IPS DF 6.9 (cell line): Measurements from ENCODE around the gene MCRS1.
"Not testable (repeated sequence)": the region's sequence is repeated elsewhere in the genome, so short reads cannot be mapped to it uniquely, and the experiment has no call there.

ENCODE experiments used
- DNase-seq: peaks from one replicate; pipeline ENCODE4 v3.0.0-alpha.2; 2013; ENCODE audit warnings: low read depth, low spot score
- H3K27ac ChIP-seq: one replicate; pipeline ENCODE4 v1.5.1; 2013; ENCODE audit warnings: low read length, control low read depth
- H3K27me3 ChIP-seq: 2 replicates; pipeline ENCODE4 v1.6.1; 2013; ENCODE audit warnings: mild to moderate bottlenecking, low read length; ENCODE audit not compliant: control insufficient read depth, insufficient read depth
- H3K36me3 ChIP-seq: 2 replicates; pipeline ENCODE4 v1.6.1; 2013; ENCODE audit warnings: low read length; ENCODE audit not compliant: control insufficient read depth, insufficient read depth
- H3K4me1 ChIP-seq: 2 replicates; pipeline ENCODE4 v1.6.1; 2013; ENCODE audit warnings: low read length; ENCODE audit not compliant: control insufficient read depth, insufficient read depth
- H3K4me3 ChIP-seq: 2 replicates; pipeline ENCODE4 v1.5.1; 2013; ENCODE audit warnings: mild to moderate bottlenecking, low read length
- H3K9me3 ChIP-seq: 2 replicates; pipeline ENCODE4 v1.6.1; 2013; ENCODE audit warnings: low read length, inconsistent platforms; ENCODE audit not compliant: control insufficient read depth, insufficient read depth
- WGBS: extraction: QIAGEN DNeasy Blood & Tissue Kit; methylation state at CpG from one replicate; pipeline ENCODE4 v1.1.7; 2013; ENCODE audit warnings: mixed read lengths, missing lambda C conversion rate; ENCODE audit not compliant: insufficient read length, insufficient coverage; 5-methylcytosine and 5-hydroxymethylcytosine counted together

MCRS1 gene, protein sequence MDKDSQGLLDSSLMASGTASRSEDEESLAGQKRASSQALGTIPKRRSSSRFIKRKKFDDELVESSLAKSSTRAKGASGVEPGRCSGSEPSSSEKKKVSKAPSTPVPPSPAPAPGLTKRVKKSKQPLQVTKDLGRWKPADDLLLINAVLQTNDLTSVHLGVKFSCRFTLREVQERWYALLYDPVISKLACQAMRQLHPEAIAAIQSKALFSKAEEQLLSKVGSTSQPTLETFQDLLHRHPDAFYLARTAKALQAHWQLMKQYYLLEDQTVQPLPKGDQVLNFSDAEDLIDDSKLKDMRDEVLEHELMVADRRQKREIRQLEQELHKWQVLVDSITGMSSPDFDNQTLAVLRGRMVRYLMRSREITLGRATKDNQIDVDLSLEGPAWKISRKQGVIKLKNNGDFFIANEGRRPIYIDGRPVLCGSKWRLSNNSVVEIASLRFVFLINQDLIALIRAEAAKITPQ

GRCh38 chr12:49567611-49568441, at the start of gene MCRS1:
Gene MCRS1 (minus strand): TSS chr12:49568142. CDS start chr12:49566731, 1,411 bp downstream.
- H3K4me1 ChIP-seq = no peaks in the 10 kb centered on the region
- peaks cover 21% of the 10 kb centered on the region for H3K36me3 ChIP-seq
- DNase-seq = peak; percentile 82
- no CpG with 5 or more reads among the region's 54 CpGs for WGBS
- H3K4me3 ChIP-seq = peak within 1 kb of the TSS; percentile 78; the same call in 1 of the 2 replicates
- no peak within 1 kb of the TSS for H3K27ac ChIP-seq
- H3K9me3 ChIP-seq = no peaks in the 10 kb centered on the region
- H3K27me3 ChIP-seq = no peaks in the 10 kb centered on the region

GRCh38 chr12:49616533-49617219, 48.7 kb upstream of the MCRS1 start:
- no peaks in the 10 kb centered on the region for H3K4me1 ChIP-seq
- H3K36me3 ChIP-seq = no peaks in the 10 kb centered on the region
- no peaks in the 10 kb centered on the region for H3K27me3 ChIP-seq
- no peaks in the 10 kb centered on the region for H3K9me3 ChIP-seq
- DNase-seq = no peak
- no peak overlapping the region for H3K27ac ChIP-seq
- WGBS = no CpG with 5 or more reads among the region's 5 CpGs
- H3K4me3 ChIP-seq = no peak overlapping the region

GRCh38 chr12:49615725-49616124, 47.8 kb upstream of the MCRS1 start:
- H3K27me3 ChIP-seq = no peaks in the 10 kb centered on the region
- no peak overlapping the region for H3K4me3 ChIP-seq
- no peaks in the 10 kb centered on the region for H3K4me1 ChIP-seq
- H3K27ac ChIP-seq = no peak overlapping the region
- H3K36me3 ChIP-seq = no peaks in the 10 kb centered on the region
- no peaks in the 10 kb centered on the region for H3K9me3 ChIP-seq
- no CpG with 5 or more reads among the region's 7 CpGs for WGBS
- DNase-seq = no peak

GRCh38 chr12:49612210-49612609, 44.3 kb upstream of the MCRS1 start:
- no peak for DNase-seq

GRCh38 chr12:49610785-49611184, 42.8 kb upstream of the MCRS1 start:
- not testable (repeated sequence) for H3K4me1 ChIP-seq, H3K27ac ChIP-seq, DNase-seq, H3K27me3 ChIP-seq, H3K4me3 ChIP-seq, H3K36me3 ChIP-seq, H3K9me3 ChIP-seq
- WGBS = no CpG with 5 or more reads among the region's 4 CpGs

More at GRCh38 chr12:49612210-49612609, 44.3 kb upstream of the MCRS1 start:
- Histone ChIP-seq H3K27me3 (no peaks in the 10 kb centered on the region), H3K27ac (no peak overlapping the region), H3K36me3 (no peaks in the 10 kb centered on the region), H3K4me1 (no peaks in the 10 kb centered on the region), H3K4me3 (no peak overlapping the region), H3K9me3 (no peaks in the 10 kb centered on the region)

DNA sequence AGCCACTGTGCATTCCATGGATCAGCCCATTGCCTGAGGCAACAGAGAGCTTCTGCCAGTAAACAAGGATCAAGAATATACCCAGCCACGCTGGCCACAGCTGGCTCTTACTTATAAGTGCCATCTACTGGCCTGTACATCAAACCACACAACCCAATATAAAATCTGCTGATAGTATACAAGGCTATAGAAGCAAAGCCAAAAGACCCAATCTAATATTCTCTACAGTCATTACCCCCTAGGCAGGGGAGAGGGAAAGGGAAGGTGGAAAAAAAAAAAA, 41.9 kb upstream of the MCRS1 start:
- no CpG with 5 or more reads among the region's 1 CpG for WGBS
- Histone ChIP-seq H3K9me3 (no peaks in the 10 kb centered on the region), H3K27ac (no peak overlapping the region), H3K27me3 (no peaks in the 10 kb centered on the region), H3K4me1 (no peaks in the 10 kb centered on the region), H3K4me3 (no peak overlapping the region), H3K36me3 (no peaks in the 10 kb centered on the region)
- DNase-seq = no peak

DNA sequence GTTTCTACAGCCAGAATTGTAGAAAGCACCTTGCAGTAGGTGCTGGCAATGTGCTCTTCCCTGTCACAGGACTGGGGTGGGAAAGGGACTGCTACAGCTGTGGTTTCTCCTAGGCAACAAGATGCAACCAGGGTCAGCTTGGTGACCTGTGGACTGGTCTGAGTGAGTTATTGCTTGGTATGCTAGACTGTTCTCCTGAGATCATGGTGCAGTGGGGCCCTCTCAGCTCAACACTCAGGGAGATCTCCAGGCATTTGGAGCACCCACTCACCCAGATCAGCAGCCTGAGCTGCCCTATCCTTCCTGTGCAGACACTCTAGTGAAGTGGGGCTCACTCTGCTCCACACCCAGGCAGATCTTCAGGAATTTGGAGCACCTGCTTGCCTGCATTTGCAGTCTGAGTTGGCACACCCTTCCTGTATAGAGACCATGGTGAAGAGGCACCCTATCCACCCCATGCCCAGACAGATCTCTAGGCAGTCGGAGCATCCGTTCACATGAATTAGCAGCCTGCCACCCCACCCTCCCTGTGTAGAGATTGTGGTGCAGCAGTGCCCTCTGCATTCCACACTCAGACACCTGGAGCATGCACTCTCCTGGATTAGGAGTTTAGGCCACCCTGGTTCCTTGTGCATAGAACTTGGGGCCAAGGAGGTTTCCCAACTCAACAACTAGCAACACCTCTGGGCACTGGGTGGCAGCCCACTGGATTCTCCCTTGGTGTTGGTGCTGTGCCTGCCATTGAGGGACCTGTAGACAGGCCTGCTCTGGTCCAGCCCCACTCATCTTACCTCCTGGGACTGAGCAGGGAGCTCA, 41.3 kb upstream of the MCRS1 start:
- Histone ChIP-seq H3K27ac (no peak overlapping the region), H3K9me3 (no peaks in the 10 kb centered on the region), H3K4me1 (no peaks in the 10 kb centered on the region), H3K4me3 (no peak overlapping the region), H3K27me3 (no peaks in the 10 kb centered on the region), H3K36me3 (no peaks in the 10 kb centered on the region)
- WGBS = no CpG with 5 or more reads among the region's 2 CpGs
- DNase-seq = no peak

DNA sequence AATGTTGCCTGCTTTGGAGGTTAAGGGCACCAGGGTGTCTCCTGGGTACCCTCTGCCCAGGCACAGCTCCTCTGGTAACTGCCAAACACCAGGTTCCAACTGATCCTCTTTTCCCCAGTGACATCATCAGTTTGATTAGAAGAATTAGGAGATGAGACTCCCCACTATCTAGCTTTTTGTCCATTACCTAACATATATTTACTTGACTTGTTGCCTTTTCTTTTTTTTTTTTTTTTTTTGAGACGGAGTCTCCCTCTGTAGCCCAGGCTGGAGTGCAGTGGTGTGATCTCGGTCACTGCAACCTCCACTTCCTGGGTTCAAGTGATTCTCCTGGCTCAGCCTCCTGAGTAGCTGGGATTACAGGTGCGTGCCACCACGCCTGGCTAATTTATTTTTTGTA, 37.6 kb upstream of the MCRS1 start, which contains the start of gene FAM186B:
Gene FAM186B, minus strand, starts transcription at position 101 of the 400 bp plus-strand sequence. CDS start 162 bp downstream, outside the sequence.
- not testable (repeated sequence) for H3K27me3 ChIP-seq, H3K4me1 ChIP-seq, H3K4me3 ChIP-seq, H3K9me3 ChIP-seq, H3K36me3 ChIP-seq, DNase-seq, H3K27ac ChIP-seq
- WGBS = no CpG with 5 or more reads among the region's 4 CpGs

- no peak for DNase-seq
- no CpG with 5 or more reads among the region's 5 CpGs for WGBS
- Histone ChIP-seq H3K4me3 (no peak overlapping the region), H3K9me3 (no peaks in the 10 kb centered on the region), H3K36me3 (no peaks in the 10 kb centered on the region), H3K4me1 (no peaks in the 10 kb centered on the region), H3K27ac (no peak overlapping the region), H3K27me3 (no peaks in the 10 kb centered on the region)
These were observed 36.9 kb upstream of the MCRS1 start for GRCh38 chr12:49604856-49605255.

DNA sequence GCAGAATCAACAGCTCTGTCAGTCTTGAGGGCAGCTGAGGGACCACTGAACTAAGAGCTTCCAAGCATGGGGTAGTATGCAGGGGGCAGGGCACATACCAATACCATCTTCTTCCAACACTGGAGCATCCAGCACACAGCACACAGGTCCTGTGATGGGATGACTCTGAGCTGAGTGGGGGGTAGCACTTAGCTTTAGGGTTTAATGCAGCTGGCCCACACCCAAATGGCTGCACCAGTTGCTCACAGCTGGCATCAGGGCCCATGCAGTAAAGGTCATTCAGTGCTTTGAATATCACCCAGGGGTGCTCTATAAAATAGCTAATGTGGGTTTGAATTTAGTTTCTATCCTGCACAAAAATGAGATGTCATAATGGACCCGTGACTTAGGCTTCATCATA, 35.8 kb upstream of the MCRS1 start:
- Histone ChIP-seq H3K4me1 (no peaks in the 10 kb centered on the region), H3K36me3 (no peaks in the 10 kb centered on the region), H3K27ac (no peak overlapping the region), H3K9me3 (no peaks in the 10 kb centered on the region), H3K4me3 (no peak overlapping the region), H3K27me3 (no peaks in the 10 kb centered on the region)
- no CpG with 5 or more reads among the region's 1 CpG for WGBS
- DNase-seq = no peak
